ENCODE data around the gene CKMT2. TPM values are rescaled to one million over a fixed set of nuclear protein-coding genes. Genes with fewer than 3 reads are reported as not detected.
"Not testable (repeated sequence)": the region's sequence is repeated elsewhere in the genome, so short reads cannot be mapped to it uniquely, and the experiment has no call there.

The CKMT2 gene
- total RNA-seq, 1 donor from 2014 or later, result 1,824 TPM

DNA sequence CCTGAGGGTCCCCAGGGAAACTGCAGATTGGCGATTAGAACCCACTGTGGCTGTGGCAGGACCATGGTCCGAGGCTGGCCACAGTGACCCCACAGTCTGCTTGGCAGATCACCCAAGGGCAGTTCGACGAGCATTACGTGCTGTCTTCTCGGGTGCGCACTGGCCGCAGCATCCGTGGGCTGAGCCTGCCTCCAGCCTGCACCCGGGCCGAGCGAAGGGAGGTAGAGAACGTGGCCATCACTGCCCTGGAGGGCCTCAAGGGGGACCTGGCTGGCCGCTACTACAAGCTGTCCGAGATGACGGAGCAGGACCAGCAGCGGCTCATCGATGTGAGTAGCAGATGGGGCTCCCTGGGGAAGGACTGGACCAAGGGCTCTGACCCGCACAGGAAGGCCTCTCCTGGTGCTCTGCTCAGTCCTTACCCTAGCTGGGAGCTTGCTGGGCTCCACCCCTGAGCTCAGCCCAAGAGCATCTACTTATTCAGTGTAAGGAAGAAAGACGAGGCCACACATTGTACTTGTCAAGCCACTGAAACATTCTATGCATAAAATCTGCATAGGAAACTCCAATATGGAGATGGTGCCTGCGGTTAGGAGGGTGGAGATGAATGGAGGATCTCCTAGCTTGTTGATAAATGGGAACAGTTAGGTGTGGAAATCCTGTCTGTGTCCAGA is 21.9 kb downstream of the CKMT2 start:
- Histone ChIP-seq H3K27me3 (ENCODE audit: low read depth) (no peaks in the 10 kb centered on the region), H3K36me3 (peaks cover 96% of the 10 kb centered on the region), H3K4me1 (peaks cover 51% of the 10 kb centered on the region), H3K4me3 (no peak overlapping the region), H3K9me3 (replicated peaks) (peaks cover 5% of the 10 kb centered on the region), H3K27ac (replicated peaks) (no peak overlapping the region)
- no peak for TF ChIP-seq CTCF (IDR thresholded peaks at IDR 0.05; ENCODE audit: borderline replicate concordance)
- intact Hi-C loops (cut with micrococcal nuclease), result no loop called here
- DNase-seq, result no peak

- no peak for DNase-seq
- Histone ChIP-seq H3K27me3 (ENCODE audit: low read depth) (no peaks in the 10 kb centered on the region), H3K36me3 (peaks cover 97% of the 10 kb centered on the region), H3K27ac (replicated peaks) (no peak overlapping the region), H3K9me3 (replicated peaks) (peaks cover 19% of the 10 kb centered on the region), H3K4me1 (peaks cover 33% of the 10 kb centered on the region), H3K4me3 (no peak overlapping the region)
- TF ChIP-seq CTCF (IDR thresholded peaks at IDR 0.05; ENCODE audit: borderline replicate concordance), result no peak
- intact Hi-C loops (cut with micrococcal nuclease), result no loop called here
Observed at GRCh38 chr5:81256766-81257165, 23.6 kb downstream of the CKMT2 start.

GRCh38 chr5:81262796-81263195 is 29.7 kb downstream of the CKMT2 start:
- H3K9me3 ChIP-seq (replicated peaks), result peaks cover 26% of the 10 kb centered on the region
- H3K4me1 ChIP-seq; H3K4me3 ChIP-seq; DNase-seq; H3K27me3 ChIP-seq (ENCODE audit: low read depth); intact Hi-C loops (cut with micrococcal nuclease); H3K27ac ChIP-seq (replicated peaks): not testable (repeated sequence)
- peaks cover 99% of the 10 kb centered on the region for H3K36me3 ChIP-seq

- intact Hi-C loops (cut with micrococcal nuclease), result no loop called here
- Histone ChIP-seq H3K9me3 (replicated peaks) (peaks cover 23% of the 10 kb centered on the region), H3K36me3 (peaks cover 97% of the 10 kb centered on the region), H3K4me1 (no peaks in the 10 kb centered on the region), H3K27me3 (ENCODE audit: low read depth) (no peaks in the 10 kb centered on the region), H3K27ac (replicated peaks) (no peak overlapping the region), H3K4me3 (no peak overlapping the region)
- DNase-seq, result no peak
- TF ChIP-seq CTCF (IDR thresholded peaks at IDR 0.05; ENCODE audit: borderline replicate concordance), result no peak
Observed at GRCh38 chr5:81265101-81265500, 32.0 kb downstream of the CKMT2 start.

GRCh38 chr5:81268521-81269196 is 35.5 kb downstream of the CKMT2 start:
- no peak for TF ChIP-seq CTCF (IDR thresholded peaks at IDR 0.05; ENCODE audit: borderline replicate concordance)
- DNase-seq, result no peak
- H3K4me1 ChIP-seq, result no peaks in the 10 kb centered on the region
- no peak overlapping the region for H3K4me3 ChIP-seq
- H3K36me3 ChIP-seq, result peaks cover 88% of the 10 kb centered on the region
- intact Hi-C loops (cut with micrococcal nuclease), result no loop called here
- H3K9me3 ChIP-seq (replicated peaks), result peaks cover 37% of the 10 kb centered on the region
- no peaks in the 10 kb centered on the region for H3K27me3 ChIP-seq (ENCODE audit: low read depth)
- H3K27ac ChIP-seq (replicated peaks), result no peak overlapping the region

DNA sequence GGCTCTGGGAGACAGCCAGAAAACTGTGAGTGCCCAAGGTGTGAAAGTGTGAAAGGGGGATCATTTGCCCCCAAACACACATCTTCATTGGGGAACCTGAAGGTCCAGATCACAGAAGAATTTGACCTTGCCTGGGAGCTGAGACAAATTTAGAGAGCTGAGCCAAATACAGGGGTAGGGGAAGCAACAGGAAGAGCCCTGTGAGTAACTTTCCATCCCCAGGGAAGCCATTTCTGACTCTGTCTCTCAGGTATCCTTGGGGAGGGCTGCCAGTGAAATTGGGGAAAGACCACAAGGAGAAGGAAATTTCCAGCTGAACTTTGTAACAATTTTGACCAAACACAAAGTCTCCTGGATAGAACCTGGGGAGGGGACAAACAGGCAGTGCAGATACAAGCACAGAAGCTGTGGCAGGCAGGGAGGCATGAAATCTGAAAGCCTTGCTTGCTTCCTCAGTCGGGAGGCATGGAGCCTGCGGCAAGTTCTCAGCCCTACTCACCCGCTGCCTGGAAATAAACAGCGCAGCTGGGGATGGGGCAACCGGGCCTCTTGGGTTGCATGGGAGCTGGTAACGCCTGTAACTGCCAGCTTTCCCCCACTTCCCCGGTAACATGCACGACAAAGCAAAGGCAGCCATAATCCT is 36.8 kb downstream of the CKMT2 start:
- Histone ChIP-seq H3K27me3 (ENCODE audit: low read depth) (no peaks in the 10 kb centered on the region), H3K9me3 (replicated peaks) (peaks cover 49% of the 10 kb centered on the region), H3K36me3 (peaks cover 76% of the 10 kb centered on the region), H3K4me3 (no peak overlapping the region), H3K27ac (replicated peaks) (no peak overlapping the region), H3K4me1 (no peaks in the 10 kb centered on the region)
- no peak for TF ChIP-seq CTCF (IDR thresholded peaks at IDR 0.05; ENCODE audit: borderline replicate concordance)
- intact Hi-C loops (cut with micrococcal nuclease), result no loop called here
- DNase-seq, result no peak

- H3K27ac ChIP-seq (replicated peaks); H3K4me3 ChIP-seq; H3K27me3 ChIP-seq (ENCODE audit: low read depth); intact Hi-C loops (cut with micrococcal nuclease); DNase-seq; H3K4me1 ChIP-seq: not testable (repeated sequence)
- H3K9me3 ChIP-seq (replicated peaks), result peaks cover 56% of the 10 kb centered on the region
- peaks cover 69% of the 10 kb centered on the region for H3K36me3 ChIP-seq
Observed at GRCh38 chr5:81270394-81271027, 37.4 kb downstream of the CKMT2 start.

Measured in left ventricle myocardium inferior (tissue), 1 donor.